Skin of body (tissue), 2 donors: Measurements from ENCODE around the gene SEPTIN3. TPM values are rescaled to one million over a fixed set of nuclear protein-coding genes. Genes with fewer than 3 reads are reported as not detected.
"Not testable (repeated sequence)": the region's sequence is repeated elsewhere in the genome, so short reads cannot be mapped to it uniquely, and the experiment has no call there.

ENCODE experiments used
- DNase-seq: peaks from one replicate; lab custom pipeline; 2025; lab: John Stamatoyannopoulos, UW
- total RNA-seq: library from RNA; depleted of rRNA; stranded (reverse); fragments of >200 nt; gene quantifications from one replicate; pipeline ENCODE4 v1.2.3, GENCODE V29; 2014

The SEPTIN3 gene
- total RNA-seq, 1 donor from 2014 or later, result 1.9 TPM

DNA sequence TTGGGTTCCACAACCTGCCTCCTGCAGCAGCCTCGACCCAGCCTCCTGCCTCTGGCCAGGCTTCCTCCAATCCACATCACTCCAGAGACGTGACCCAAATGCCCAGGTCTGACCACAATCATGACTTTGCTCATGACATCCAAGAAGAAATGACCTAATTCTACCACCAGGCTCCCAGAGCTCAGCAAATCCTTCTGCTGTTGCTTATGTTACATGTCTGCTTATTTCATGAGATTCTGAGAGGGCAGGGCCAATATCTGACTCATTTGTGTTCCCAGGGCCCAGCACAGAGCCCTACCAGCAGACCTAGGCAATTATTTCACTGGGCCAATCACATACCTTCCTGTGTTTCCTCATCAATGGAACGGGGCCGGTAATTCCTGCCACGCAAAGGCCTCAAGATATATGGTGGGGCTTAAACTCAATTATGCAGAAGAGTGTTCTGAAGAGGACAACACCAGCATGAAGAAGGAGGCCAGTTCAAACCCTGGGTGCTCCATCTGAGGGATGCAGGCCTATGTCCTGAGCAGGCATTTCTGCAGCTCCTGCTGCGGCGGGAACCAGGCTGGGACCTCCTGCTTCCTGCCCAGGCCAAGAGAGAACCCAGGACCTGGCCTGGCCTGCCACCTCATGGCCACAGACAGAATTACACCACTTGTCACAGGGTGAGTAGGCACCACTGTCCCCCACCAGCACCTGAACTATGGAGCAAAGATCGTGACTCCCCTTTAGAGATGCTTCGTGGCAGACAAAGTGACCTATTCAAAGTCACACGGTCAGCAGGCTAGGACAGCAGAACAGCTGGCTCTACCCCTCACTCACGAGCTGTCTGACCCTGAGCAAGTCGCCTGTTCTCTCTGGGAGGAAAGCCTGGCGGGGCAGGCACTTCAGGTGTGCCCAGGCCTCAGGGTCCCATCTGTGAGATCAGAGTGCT, 28.1 kb upstream of the SEPTIN3 start:
- DNase-seq, result peak; percentile 70

DNA sequence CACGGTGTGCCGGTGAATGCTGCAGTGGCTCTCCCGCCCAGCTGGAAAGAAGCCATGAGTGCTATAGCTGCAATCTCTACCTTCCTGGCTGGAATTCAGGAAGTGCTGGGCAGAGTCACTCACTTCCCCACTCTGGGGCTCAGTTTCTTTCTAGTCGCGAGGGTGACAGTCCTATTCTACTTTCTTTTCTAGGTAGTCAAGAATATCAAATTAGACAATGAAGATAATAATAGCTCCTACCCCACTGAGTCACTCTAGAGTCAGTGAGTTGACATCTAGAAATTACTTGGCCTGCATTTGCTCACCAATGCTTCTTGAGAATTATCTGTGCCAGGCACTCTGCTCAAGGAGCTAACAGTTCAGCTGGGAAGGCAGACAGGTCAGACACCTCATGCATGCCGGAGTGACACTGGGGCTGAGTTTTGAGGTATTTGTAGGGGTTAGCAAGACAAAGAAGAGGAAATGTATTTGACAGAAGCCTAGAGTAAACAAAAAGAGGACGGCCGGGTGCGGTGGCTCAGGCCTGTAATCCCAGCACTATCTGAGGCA, 25.5 kb upstream of the SEPTIN3 start:
- DNase-seq, result no peak

DNA sequence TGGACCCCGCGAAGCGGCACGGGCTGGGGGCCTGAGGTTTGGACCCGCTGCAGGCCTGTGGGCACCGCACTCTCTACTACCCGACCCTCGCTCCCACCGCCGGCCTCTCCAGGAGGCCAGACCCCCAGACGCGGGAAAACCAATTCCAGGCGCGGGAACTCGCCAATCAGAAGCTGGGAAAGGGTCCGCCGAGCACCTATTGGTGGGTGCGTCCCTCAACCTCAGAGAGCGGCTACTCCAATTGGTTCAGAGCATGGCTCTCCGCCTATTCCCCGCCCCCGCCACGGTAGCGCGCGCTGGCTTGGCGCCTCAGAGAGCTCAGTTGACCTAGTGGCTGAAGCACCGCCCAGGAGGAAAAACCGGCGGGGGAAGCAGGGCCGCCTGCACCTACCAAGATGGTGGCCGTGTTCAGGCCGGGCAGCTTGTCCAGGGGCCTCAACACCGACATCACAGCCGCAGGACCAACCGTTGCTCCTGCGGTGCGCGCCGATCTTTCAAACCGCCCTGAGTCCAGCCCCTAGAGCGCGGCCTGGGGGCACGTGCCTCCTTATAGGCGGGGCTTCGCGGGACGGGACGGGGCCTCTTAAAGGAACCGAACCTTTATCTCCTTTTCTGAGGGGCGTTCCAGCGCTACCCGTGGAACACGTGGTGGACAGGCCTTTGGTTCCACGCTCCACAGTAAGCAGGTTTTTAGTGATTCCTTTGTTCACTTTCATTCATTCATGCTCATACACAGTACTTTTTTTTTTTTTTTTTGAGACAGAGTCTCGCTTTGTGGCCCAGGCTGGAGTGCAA, 22.4 kb upstream of the SEPTIN3 start, which contains the start of gene CENPM:
CENPM (minus strand) TSS at position 524 of the 795 bp plus-strand sequence; CDS start at position 448, 76 bp downstream.
- DNase-seq, result peak; percentile 93

DNA sequence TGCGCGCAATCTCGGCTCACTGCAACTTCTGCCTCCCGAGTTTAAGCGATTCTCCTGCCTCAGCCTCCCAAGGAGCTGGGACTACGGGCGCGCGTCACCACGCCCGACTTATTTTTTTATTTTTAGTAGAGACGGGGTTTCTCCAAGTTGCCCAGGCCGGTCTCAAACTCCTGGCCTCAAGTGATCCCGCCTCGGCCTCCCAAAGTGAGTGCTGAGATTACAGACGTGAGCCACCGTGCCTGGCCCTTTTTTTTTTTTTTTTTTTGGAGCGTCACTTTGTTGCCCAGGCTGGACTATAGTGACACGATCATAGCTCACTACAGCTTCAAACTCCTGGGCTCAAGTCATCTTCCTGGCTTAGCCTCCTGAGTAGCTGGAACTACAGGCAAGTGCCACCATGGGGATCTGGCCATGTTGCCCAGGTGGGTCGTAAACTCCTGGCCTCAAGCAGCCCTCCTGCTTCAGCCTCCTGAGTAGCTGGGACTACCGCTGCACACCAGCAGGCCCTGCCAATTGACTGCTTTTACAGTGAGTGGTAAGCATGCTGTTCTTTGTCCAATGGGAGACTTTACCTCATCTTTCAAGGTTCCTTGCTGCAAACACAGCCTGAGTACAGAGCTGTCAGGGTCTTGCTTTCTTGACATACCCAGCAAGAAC, 21.7 kb upstream of the SEPTIN3 start:
- DNase-seq, result no peak

DNA sequence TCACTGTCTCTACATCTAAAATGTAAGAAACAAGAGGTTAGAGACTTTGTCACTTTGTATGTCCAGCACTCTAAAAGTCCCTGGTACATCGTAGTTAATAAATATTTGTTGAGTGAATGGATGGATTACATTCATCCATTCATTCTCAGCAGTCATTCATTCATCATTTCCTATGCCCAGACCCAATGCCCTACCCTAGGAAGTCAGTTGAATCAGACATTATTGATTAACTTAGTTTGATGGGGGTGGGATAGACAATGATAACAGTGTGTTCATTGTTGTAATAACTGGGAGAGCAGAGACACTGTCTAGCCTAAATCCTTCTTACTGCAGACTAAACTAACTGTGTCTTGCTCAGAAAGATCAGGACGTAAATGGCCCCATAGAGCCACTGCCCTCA, 21.1 kb upstream of the SEPTIN3 start:
- DNase-seq, result no peak

DNA sequence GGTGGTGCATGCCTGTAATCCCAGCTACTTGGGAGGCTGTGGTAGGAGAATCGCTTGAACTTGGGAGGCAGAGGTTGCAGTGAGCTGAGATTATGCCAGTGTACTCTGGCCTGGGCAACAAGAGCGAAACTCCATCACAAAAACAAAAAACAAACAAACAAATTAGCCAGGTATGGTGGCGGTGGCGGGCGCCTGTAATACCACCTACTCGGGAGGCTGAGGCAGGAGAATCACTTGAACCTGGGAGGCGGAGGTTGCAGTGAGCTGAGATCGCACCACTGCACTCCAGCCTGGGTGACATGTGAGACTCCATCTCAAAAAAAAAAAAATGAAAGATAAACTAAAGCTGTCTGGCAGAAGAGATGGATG, 20.3 kb upstream of the SEPTIN3 start:
- not testable (repeated sequence) for DNase-seq

DNA sequence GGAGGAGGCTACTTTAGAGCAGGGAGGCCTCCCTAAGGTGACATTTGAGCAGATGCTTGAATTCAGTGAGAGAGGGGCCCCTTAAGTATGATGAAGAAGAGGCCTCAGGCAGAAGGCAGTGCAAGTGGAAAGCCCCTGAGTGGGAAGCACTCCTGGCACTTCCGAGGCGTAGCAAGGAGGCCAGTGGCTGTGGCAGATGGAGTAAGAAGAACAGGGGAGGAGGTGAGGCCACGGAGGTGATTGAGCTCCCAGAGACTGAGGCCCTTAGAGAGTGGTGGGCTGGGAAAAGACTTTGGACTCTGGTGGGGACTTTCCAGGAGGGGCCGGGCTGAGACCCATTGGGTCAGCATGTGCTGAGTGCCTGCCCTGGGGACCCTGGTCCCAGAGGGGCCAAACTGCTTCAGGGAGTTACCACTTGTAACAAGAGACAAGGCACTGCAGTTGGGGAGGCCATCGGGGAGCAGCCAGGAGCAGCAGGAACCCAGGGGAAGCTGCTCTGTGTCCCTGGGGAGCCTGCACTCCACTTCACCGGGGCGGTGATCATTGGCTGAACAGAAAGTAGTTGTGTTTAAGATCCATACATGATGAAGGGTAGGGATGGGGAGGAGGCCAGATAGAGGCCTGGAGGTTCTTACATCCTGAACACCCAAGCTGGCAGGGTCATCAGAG, 19.8 kb upstream of the SEPTIN3 start:
- no peak for DNase-seq

DNA sequence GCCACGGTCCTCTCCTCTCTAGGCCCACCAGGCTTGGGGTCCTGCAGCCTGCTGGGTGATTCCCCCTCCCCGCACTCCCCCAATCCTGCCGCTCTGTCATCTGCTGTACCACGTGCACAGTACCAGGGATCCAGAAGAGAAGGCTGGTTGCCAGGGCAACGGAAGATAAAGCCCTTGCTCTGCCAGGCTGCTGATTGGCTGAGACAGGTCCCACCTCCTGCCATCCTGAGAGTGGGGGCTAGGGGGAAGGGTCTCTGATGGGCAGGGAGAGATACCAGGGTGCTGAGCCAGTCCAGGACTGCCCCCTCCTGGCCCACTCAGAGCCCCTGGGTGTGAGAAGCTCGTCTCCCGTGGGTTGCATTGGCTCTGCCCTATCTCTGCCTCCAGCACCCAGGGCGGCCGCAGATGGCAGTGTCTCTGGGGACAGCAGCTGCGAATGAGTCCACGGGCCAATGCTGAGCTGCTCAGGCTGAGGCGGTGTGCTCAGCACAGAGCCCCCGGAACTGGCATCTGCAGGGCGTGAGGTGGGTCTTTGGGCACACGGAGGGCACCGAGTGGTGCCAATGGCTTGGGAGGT, 17.3 kb upstream of the SEPTIN3 start, which contains the start of gene SMIM45:
SMIM45 (plus strand) TSS at position 253 of the 577 bp plus-strand sequence.
- no peak for DNase-seq

DNA sequence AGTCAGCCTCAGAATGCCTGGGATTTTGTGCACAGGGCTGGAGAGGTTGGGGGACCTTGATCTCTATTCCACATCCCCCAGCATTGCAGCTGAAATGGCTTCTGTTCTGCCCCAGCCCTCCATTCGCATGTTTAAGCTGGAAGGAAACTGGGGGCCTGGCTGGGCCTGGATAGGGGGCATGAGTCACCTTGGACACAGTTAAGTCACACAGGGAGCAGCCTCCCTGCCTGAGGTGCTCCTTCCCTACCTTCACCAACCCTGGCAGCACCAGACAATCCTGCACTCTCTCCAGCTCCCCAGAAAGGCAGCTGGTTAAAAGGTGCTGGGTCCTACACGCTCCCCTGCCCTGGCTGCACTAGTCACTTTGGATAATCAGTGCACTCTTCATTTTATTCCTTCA, 16.5 kb upstream of the SEPTIN3 start:
- no peak for DNase-seq

DNA sequence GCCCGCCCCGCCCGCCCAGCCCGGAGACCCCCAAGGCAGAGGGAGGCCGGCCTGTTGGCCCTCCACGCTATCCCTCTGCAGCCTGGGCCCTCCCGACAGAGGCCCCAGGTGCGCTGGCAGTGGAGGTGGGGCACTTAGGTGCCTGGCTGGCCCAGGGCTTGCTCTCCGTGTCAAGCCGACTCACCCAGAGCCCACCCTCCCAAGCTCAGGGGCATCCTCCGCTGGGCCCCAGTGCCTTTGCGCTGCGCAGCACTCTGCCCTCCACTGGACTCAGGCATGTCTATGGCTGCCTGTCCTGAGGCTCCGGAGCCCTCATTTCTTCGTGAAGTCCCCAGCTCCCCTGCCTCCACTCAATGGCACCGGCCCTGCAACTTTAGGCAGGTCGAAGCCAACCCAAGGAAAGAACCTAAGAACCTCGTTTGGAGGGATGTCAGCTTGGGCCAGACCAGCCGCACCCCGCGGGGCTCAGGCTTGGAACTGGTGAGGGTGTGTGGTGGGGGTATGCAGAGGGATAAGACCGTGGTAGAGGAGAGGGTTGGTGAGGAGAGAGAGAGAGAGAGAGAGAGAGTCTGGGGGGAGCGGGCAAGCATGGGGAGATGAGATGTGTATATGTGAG, 11.2 kb upstream of the SEPTIN3 start:
- no peak for DNase-seq

DNA sequence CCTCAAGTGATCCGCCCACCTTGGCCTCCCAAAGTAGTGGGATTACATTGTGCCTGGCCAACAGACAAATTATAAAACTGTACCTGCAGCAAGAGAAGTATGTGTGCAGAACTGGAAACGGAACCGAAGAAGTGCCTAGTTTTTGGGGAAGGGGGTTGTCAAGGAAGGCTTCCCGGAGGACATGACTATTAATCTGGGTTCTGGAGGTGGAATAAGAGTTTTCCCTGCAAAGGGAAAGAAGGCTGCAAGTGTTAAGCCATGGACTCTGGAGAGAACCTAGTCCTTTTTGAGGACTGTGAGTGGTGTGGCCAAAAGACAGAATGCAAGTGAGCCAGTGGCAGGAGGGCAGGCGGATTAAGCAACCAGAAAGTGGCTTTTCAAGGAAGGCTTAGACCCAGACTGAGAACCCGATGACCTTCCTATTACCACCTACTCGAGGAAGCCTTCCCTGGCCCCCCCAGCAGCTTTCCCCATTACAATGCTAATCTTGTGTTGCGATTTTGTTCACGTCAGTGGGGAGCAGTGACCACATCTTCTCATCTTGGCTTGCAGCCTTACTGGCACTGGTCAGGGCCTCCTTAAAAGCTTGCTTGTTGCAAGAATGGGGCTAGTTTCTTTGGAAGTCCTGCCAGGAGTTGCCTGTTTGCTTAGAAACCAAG, 5.7 kb upstream of the SEPTIN3 start:
- DNase-seq, result no peak

DNA sequence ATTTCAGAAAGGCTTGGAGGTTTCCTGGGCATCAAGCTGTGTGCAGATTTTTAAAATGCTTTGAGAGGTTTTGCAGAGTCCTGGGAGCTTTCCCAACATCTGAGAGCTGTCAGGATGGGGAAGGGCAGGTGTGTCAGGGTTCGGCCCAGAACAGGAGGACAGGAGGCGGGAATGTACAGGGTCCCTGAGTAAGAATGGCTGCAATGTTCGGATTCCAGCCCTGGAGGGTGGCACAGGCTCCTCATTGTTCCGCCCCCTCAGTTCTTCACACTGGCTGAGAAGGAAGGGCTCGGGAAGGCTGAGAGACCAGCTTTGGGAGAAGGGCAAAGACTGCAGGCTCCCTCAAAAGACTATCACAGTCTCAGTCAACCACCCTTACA, 5.1 kb upstream of the SEPTIN3 start:
- DNase-seq, result no peak

DNA sequence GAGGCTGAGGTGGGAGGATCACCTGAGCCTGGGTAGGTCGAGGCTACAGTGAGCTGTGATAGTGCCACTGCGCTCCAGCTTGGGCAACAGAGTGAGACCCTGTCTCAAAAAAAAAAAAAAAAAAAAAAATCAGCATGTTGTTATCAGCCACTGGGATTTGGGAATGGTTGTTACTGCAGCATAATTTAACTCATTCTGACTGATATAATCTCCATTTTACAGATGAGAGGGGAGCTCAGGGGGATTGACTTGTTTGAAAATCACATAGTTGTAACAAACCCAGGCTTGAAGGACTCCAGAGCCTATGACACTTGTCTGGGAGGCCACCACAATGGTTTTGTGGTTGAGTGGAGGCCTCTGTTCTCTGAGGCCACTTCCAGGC, 3.0 kb upstream of the SEPTIN3 start:
- no peak for DNase-seq

DNA sequence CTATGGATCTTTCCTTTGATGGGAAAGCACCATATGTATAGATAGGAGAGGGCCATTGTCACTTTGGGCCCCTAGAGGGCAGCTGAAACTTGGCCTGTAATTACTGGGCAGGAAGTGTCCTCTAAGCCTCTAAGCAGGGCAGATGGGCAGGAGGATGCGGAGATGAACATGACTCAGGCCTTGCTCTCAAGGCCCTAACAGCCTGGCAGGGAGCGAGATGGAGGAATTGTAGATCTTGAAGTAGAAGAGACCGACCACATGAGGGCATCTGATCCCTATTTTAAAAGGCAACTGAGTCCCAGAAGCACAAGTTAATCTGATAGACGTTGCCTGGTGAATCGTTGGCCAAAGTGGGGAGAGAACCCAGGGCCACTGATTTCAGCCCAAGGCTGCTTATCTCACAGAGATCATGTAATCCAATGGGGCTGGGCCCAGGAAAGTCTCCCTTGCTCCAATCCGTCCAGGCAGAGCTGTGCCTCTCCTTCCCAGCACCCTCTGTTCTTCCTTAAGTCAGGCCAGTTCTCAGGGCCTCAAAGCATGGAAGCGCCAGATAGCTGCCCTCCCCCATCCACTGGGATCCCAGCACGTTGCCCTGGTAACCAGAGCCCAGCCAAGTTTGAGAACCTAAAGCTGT, 2.5 kb upstream of the SEPTIN3 start:
- peak; percentile 42 for DNase-seq

DNA sequence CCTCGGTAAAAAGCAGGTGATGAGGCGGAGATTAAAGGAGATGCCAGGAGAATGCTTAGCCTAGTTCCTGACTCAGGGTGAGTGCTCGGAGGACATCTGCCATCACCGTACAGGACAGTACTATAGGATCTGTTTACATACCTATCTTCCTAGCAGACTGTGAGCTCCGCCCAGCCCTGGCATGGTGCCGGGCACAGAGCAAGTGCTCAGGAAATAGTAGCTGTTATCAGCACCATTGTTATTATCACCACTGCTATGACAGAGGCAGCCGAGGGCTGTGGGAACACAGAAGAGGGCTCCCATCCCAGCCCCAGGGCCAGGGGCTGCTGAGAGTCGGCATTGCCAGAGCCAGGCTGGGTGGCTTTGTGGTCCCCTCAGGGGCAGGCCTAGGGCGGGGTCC, 642 bp upstream of the SEPTIN3 start:
- no peak for DNase-seq

DNA sequence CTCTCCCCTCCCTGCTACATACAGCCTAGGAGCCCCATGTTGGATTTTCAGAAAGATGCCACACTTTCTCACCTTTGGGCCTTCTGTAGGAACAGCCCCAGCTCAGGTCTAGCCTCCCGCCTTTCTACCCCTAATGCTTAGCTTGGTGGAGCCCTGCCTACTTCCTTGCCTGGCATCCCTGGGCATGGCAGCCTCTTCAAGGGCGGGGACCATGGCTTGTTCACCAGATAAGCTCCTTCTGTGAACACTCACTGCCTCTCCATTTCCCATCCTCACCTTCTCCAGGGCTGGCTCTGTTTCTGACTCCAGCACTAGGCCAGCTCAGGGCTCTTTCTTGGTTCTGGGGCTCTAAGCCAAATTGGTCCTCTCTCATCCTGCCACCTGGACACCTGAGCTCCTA, 1.4 kb downstream of the SEPTIN3 start:
- DNase-seq, result no peak

DNA sequence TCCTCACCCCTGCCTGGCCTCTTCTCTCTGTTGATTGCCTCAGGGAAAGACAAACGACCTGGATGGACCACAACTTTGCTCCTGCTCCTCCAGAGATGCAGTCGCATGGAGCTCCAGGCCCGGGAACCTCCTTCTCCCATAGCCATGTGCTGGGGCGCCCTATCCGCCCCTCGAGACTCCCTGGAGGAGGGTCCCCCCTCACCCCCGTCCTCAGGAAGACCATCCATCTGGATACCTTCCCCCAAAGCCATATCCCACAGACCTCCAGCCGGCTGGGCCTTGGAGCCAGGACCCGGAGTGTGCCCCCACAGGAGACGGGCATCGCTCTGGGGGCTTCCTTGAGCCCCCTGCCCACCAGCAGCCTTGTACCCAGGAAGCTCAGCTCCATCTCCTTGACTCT, 2.2 kb downstream of the SEPTIN3 start:
- DNase-seq, result no peak

DNA sequence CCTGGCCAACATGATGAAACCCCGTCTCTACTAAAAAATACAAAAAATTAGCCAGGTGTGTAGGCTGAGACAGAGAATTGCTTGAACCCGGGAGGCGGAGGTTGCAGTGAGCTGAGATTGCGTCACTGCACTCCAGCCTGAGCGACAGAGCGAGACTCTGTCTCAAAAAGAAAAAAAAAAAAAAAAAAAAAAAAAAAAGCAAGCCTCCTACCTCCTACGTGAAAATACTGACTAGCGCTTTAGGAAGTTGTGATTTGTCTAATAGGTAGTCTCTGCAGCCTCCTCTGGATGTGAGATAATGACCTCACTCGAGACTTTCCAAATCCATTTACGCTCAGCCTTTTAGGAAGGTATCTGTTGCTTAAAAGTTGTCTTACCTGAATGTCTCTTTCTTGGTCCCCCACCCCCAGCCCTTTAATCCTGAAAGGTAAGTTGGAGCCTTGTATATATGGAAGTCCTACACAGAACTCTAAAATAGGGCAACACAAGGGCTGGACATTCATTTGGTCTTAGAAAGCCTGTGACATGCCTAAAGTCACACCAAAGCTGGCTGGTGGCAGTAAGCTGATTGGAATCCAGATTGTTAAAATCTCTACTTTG, 5.5 kb downstream of the SEPTIN3 start:
- no peak for DNase-seq
